GM19239 (cell line): ENCODE measurements around the gene NME9.
A peak's percentile ranks its signal among the peaks of the same experiment; 100 is the strongest.

Experiments
- DNase-seq: peaks from one replicate; pipeline ENCODE4 v3.0.0; 2011; ENCODE audit warnings: low spot score; ENCODE audit not compliant: insufficient read length
- FAIRE-seq: peaks from 2 replicates; lab custom pipeline; 2011; peaks lifted over from hg19 to GRCh38; lab: Jason Lieb, UNC

The NME9 gene

DNA sequence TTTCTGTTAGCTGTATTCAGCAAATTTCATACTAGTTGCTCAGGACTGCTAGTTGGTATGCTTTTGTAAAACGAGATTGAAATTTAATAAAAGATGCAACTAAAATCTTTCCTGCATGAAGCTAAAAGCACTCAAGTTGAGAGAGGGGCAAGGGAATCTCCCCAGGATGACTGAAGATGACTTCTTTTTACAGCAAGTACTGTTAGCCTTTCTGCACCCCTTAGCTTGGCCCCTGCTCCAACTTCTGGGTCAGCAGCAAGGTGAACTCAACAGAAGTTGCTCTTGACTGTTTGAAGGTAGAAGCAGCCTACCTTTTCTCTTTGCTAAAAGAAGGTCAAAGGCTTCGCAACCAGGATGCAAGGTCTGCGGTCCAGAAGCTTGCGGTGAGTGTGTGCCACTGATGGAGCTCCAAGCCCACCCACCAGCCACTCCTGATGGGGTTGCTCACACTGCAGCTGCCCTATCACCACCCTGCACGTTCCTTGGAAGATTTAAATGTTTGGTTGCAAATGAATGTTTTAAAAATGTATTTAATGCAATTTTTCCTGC lies 32.5 kb downstream of the NME9 start:
- DNase-seq (no peak), FAIRE-seq (no peak)

DNA sequence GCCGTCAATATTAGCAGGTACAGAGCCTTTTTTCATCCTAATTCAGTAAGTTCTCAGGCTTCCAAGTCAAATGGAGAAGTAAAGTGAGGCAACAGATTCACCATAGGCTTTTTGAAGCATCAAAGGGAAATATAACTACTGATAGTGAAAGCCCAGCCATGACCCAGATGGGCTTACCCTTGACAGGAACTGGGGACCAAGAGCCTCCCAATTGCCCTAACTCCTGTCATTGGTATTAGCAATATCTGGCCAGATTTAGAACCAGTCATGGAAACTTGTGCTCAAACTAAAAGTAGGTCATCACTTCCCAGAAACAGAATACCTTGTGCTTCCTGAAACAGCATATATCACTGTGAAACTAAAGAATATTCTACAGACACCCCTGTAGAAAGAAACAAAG lies 33.0 kb downstream of the NME9 start:
- FAIRE-seq (no peak), DNase-seq (peak; percentile 7)

DNA sequence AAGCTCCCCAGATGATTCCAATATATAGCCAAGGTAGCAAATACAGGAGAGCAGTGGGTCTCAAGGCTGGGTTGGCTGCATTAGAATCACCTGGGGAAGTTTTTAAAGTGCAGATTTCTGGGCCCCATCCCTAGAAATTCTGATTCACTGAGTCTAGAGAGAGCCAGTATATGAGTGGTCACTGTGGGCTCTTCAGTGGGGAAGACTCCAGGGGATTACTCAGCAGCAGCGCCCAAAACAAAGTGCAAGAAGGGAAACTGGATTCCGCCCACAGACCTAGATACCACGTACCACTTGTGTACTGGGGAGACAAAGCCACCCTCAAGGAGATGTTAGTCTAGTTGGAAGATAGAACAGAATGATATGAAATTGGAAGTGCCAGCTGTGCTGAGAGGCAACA lies 40.0 kb downstream of the NME9 start:
- DNase-seq, result no peak
- no peak for FAIRE-seq

DNA sequence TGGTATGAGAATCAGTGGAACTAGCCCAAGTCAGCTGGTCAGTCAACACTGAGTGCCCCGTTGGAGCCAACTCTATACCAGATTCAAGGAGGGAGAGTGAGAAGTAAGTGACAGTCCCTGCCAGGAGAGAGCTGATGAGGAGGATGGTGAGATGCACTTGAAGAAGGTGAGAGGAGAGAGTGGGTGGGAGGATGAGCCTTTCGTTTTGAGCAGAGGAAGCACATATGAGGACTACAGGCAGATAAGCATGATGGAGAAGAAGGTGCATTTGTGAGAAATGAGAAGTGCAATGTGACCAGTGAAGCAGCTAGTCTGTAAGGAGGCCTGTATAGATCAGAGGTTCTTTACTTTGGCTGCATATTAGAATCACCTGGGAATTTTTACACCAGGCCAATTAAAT lies 40.4 kb downstream of the NME9 start:
- DNase-seq (no peak), FAIRE-seq (no peak)

DNA sequence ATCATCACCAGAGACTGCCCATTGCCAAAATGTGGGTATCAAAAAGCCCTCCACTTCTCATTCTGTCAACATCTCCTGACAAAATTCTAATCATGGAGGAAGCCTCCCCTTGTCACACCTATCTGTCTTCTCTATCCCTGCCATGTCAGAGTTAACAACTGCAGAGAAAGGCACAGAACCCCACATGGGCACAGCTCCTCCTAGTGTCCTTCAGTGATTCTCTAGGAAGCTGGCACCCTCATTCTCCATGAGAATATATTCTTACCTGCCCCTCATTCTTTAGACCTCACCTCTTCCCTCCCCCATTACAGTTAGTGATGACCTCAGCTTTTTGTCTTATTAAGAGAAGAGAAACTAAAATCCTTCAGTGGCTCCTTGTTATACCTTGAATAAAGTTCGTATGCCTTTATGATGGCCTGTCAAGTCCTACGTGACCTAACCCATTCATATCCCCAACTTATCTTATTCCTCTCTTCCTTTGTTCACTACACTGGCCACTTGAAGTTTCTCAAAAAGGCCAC lies 44.6 kb downstream of the NME9 start:
- no peak for FAIRE-seq
- DNase-seq, result no peak

DNA sequence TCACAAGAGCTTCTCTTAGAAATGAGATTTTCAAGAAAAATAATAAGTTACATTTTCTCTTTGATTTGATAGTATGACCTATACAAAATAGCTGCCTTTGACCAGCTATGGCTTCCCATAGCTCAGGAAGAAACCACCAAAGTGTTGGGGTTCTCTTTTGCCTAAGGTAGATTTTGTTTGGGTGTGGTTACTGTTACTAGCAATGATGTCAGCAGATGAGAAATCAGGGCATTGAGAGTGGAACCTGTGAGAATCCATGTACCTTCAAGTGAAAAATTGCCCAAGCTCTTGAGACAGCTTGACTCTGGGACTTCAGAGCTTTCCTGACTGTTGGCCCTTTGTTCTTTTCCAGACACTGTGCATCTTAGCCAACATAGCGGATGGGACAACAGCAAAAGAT lies 45.6 kb downstream of the NME9 start:
- DNase-seq (no peak), FAIRE-seq (no peak)

DNA sequence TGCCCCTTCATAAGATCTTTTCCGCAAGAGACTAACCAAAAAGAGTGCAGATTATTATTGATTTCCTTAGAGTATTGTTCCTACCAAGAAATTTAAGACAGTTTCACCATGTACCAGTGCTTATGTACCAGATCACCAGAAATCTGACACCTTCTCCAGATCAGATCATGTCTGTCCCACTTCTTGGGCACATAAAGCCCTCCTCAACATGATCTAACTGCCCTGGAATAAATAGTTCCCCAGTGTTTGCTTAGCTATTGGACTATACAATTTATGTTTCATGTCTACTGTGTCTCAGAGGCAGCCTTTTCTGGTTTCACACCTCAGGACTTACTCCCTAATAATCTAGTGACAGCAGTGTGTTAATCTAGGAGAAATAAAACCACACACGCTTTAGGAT lies 46.8 kb downstream of the NME9 start:
- DNase-seq (no peak), FAIRE-seq (no peak)

DNA sequence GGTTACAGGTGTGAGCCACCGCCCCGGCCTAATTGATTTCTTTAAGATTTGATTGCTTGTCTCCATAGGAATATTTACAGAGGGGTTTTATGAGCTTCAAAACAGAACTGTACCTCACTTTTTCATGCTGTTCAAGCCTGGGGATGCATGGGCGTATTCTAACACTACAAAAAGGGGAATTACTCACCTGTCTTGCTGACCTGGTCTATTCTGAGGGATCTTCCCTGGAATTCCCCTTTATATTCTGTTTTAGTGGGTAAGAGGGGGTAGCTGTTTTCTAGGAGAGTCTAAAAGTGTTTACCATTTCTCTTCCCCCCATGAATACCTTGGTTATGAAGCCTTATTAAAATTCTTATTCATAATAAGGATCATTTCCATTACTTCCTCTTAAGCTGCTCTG lies 48.1 kb downstream of the NME9 start:
- FAIRE-seq, result no peak

DNA sequence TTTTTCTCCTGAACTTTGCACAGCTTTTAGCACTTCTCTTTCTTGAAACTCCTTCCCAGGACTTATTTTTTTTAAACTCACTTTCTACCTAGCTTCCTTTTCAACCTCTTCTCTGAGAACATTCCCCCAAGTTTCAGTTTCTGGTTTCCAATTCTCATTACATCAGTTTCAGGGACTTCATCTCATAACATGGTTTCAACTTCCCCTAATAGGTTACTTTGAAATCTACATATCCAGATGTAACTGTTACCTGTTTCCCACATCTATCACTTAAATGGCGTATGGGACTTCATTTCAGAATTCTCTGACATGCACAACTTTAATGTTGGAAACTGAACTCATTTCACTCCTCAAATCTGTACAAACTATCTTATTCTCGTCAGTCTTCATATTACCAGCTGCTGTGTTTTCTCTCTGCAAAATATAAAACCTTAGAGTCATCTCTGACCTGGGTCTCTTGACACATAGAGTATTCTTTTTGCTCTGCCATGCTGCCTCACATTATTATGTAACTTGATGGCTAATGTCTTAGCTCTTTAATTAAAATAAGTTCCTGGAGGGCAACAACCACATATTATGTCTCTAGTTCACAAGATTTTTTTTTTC lies 58.4 kb downstream of the NME9 start:
- FAIRE-seq (peak; percentile 82), DNase-seq (peak; percentile 9)

More for the DNA sequence above, 48.1 kb downstream of the NME9 start:
- no peak for DNase-seq

DNA sequence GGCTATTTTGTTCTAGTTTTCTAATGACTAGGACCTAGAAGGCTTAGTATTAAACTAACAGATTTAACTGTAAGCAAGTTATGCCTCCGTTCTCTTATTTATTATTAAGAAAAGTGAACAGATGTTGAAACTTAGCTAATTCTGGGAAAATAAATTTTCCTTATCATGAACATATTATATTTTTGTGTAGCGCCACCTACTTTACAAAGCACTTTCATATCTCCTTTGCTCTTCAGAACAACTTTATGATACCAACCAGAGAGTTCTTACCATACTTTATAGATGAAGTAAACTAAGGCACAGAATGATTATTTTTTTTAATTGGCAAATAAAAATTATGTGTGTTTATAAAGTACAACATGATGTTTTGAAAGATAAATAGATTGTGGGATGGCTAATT lies 59.4 kb downstream of the NME9 start:
- DNase-seq, result no peak
- FAIRE-seq, result no peak

DNA sequence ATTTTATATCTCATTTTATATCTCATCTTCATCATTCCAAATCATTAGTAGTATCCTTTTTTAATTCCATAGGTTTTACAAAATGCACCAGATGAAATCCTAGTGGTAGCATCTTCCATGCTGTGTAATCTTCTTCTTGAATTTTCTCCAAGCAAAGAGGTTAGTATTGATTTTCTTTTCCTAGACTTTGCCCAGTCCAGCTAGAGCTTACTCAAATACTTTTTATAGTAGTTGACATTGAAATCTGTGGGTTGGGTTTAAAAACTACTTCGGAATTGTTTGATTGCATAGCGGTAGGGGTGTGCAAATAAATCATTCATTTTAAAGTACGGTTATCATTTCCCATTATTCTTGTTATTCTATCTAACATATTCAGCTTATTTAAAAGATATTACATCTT lies 62.6 kb downstream of the NME9 start:
- no peak for FAIRE-seq
- no peak for DNase-seq

DNA sequence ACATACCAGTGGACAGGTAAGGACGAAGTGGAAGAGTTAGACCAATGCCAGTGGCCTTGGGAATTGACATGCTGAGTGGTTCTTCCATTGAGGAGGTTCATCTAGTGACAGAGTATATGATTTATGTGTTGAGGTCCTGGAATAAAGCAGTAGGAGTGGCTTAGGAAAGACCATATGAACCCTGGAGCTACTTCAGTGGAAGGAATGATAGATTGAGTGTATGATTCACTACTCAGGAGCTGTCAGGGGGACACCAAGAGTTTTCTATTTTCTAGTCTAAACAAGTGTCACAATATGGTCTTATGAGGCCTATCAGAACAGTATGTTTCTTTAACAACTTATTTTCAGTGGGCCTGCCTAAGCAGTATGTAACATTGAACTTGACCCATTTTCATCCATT lies 63.9 kb downstream of the NME9 start:
- FAIRE-seq (peak; percentile 26), DNase-seq (no peak)

DNA sequence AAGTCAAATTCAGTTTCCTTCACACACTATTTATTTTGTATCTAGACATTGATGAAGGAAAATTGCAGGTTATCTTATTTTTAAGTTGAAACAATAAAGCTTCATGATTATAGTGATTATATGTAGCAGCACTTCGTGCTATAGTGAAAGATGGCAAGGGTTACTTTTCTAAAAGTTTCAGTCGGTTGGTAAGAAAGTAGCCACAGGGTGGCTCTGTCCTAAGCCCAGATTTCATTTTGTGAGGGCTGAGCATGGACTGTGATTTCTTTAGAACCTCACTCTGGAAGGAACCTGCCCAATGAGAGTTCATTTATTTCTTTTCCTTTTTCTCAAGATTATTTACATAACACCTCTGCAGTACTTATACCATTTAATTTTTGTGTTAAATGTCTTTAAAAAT lies 66.5 kb downstream of the NME9 start:
- DNase-seq, result no peak
- FAIRE-seq, result no peak

DNA sequence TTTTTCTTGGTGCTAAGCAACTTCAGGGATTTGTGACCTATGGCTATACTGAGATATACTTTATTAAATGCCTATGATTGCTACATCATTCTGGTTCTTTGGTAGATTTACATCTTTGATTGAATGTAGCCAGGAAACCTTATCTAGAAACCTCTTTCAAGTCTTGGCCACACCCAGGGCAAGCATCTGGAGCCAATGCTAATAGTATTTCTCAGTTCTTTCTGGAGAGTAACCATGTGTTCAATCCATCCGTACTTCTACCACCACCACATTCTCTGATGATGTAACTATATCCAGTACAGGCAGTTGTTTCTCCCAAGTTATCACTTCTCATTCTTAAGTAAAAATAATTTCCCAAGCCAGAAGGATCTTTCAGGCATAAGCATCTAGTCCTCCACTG lies 69.0 kb downstream of the NME9 start:
- DNase-seq (no peak), FAIRE-seq (no peak)

DNA sequence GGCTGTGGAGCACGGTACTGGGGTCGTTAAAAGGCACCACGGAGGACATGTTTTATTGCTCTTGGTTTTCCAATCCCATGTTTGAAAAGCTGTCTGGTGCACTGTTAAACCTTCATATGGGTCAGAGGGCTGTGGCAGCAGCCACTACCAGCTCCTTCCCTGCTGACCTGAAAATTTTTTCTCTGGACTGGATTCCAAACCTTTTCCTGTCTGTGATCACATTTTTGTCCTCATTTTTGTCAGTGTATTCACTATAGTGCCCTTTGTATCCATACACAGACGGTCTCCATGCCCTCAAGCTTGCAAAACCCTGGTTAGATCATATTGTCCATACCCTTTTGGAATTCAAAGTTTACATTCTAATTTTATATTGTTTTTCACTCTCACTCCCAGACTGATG lies 70.5 kb downstream of the NME9 start:
- FAIRE-seq (no peak), DNase-seq (no peak)

DNA sequence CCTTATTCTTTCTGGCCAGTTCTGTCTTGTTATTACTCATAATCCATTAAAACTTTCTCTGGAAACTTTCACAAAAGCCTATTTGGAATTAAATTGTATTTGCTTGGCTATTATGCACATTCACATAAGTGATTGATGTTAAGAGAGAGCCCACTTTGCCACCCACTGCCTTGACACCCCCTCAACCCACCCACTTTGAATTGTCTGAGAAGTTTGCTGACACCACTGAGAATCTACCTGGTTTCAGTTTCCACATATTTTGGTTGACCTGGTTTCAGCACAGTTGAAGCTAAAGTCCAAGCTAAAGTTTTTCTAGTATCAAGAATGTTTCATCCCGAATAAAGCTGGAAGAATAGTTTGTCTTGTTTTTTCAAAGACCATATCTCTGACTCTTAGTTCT lies 71.7 kb downstream of the NME9 start:
- FAIRE-seq (peak; percentile 18), DNase-seq (peak; percentile 12)

DNA sequence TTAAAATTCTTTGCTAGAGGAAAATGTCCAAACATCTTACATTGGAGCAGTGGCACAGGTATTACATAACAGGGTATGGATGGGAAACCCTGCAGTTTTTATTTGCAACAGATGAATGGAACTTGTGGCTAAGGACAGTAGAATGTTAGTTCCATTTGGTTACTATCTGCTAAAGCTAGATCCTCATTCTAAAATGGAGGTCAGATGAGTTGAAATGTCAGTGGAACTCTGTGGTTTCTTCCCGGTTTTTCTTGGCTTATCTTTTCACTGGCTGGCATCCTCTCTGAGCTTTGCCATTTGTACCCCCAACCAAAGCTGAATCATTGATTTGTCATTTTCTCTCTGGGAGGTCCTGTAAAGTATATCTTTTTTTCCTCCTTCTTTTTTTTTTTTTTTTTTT lies 73.6 kb downstream of the NME9 start:
- FAIRE-seq (no peak), DNase-seq (no peak)

DNA sequence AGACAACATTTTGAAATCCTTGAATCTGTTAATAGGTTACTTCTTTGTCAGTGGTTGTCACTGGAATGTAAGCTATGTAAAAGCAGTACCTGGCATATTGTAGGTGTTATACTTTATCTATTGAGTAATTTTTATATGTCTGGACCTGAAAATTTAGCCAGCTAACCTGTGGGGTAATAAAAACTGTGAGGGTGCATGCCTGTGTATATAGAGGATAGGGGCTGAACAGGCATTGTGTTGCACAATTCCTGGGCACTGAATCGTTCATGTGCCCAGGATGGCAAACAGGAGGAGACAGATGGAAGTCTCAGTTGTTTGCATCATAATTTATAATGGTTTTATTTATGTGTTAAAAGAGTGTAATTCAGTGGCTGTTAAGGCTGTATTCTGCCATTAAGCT lies 75.4 kb downstream of the NME9 start:
- DNase-seq, result no peak
- no peak for FAIRE-seq

DNA sequence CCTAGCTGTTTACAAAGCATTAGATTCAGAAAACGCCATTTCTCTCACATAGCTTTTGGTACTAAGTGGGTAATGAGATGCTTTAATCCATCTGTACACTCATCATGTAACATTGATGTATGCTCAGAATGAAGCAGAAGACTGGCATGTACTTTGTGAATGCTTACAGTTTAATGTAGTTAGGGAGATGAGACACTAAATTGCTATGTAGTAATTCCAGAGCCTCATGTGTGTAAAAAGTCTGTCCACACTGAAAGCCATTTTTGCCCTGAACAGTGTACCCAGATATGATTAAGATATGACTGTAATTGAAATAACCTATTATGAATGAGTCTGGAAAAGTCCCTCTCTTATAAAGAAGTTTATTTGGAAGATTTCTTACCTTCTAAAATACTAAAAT lies 76.0 kb downstream of the NME9 start:
- FAIRE-seq, result no peak
- no peak for DNase-seq
